Measurements from ENCODE around the gene RFXAP.

- TF ChIP-seq CTCF (IDR thresholded peaks at IDR 0.05): no peak
- TF ChIP-seq POLR2A (IDR thresholded peaks at IDR 0.05): no peak
Measured at GRCh38 chr13:36801035-36801434, 18.0 kb upstream of the RFXAP start.

Measured in thyroid gland (tissue), 4 donors.